Hypothalamus (tissue), 51 donors: ENCODE results near the gene SLC41A3.
A peak's percentile ranks its signal among the peaks of the same experiment; 100 is the strongest.
"Not testable (repeated sequence)": the region's sequence is repeated elsewhere in the genome, so short reads cannot be mapped to it uniquely, and the experiment has no call there.

ENCODE experiments used
- DNase-seq, 51 donors: peaks; one replicate each; lab custom pipeline; 2025; lab: John Stamatoyannopoulos, UW

The SLC41A3 gene

DNA sequence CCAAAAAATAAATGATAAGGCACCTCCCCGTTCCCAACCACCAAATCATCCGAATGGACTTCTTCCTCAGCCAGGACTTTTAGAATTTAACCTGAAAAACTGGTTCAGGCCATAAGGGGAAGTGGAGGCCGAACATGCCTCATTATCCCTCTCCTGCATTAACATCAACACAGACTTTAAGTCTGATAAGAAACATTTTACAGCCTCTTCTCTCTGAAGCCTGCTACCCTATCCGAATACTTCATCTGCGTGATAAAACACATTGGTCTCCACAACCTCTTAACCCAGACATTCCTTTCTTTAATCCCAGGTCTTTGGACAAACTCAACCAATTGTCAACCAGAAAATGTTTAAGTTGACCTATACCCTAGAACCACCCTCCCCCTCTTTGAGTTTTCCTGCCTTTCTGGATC is 850 bp upstream of the SLC41A3 start:
- no peak for DNase-seq

DNA sequence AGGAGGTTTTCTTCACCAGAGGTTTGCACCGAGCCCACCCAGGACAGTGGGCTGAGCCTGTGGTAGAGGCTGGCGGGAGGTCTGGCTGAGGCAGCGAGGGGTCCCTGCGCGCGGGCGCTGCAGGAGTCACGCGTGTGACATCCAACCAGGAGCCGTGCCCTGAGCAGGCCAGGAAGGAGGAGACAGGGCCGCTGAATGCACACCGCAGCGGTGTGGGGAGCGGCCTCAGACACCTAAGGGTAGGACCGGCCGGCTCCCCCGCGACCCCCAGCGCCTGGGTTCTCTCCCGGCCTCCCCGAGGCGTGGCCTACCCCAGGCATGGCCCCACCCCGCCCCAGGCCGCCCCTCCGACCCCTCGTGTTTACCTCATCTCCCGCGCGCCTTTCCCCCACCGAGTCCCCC is 412 bp downstream of the SLC41A3 start:
- peak in 7 of 51 donors; percentile 28 to 67 (median 52) for DNase-seq

DNA sequence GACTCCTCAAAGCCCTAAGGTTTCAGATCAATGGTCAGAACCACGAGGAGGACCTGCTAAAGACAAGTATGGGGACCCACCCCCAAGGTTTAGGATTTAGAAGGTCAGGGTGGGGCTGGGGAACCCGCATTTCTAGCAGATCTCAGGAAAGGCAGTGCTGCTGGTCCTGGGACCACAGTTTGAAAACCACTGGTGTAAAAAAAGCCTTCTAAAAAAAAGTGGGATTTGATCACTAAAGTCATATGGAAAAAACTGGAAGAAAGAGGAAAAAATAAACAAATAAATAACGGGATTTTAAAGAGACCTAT is 832 bp downstream of the SLC41A3 start:
- no peak for DNase-seq

- DNase-seq, result no peak
Measured at GRCh38 chr3:126082362-126083137, 1.4 kb downstream of the SLC41A3 start.

GRCh38 chr3:126081618-126082361 is 2.1 kb downstream of the SLC41A3 start:
- DNase-seq, result no peak

DNA sequence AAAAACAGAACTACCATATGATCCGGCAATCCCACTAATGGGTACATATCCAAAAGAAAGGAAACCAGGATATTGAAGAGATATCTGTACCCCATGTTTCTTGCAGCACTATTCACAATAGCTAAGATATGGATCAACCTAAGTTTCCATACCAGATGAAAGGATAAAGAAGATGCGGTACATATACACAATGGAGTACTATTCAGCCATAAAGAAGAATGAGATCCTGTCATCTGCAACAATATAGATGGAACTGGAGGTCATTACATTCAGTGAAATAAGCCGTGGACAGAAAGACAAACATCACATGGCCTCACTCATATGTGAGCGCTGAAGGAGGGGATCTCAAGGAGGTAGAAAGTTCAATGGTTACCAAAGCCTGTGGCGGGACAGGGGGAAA is 3.0 kb downstream of the SLC41A3 start:
- no peak for DNase-seq

DNA sequence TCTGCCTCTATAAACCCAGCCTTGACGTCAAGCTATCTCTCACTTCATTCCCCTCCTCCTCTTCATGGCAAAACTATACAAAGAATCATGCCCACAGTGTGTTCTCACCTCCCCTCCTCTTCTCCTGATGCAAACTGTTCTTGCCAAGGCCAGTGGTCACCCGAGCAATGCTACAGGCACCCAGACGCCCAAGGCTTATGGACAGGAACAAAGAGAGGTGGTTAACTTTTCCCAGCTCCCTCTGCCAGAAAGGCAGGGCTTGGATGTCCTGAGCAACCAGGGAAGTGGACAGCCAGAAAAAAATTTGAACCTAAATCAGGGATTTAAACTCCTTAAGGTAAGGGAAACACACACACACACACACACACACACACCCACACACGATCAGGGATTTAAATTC is 5.1 kb downstream of the SLC41A3 start:
- no peak for DNase-seq

GRCh38 chr3:126077754-126078153 is 6.2 kb downstream of the SLC41A3 start:
- DNase-seq, result no peak

DNA sequence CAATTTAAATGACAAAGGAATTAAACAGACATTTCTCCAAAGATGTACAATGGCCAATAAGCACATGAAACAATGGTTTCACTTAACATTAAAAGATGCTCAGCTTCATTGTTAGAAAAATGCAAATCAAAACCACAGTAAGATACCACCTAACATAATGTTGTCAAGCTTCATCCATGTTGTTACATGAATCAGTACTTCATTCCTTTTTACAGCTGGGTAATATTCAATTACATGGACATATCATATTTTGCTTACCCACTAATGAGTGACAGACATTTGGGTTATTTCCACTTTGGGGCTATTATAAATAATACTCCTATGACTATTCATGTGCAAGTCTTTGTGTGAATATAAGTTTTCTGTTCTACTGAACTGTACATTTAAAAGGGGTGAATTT is 7.8 kb downstream of the SLC41A3 start:
- no peak for DNase-seq

- no peak for DNase-seq
Measured at GRCh38 chr3:126070146-126070545, 13.8 kb downstream of the SLC41A3 start.

- no peak for DNase-seq
Measured at GRCh38 chr3:126067959-126068358, 16.0 kb downstream of the SLC41A3 start.

GRCh38 chr3:126066676-126067075 is 17.2 kb downstream of the SLC41A3 start:
- DNase-seq, result not testable (repeated sequence)

DNA sequence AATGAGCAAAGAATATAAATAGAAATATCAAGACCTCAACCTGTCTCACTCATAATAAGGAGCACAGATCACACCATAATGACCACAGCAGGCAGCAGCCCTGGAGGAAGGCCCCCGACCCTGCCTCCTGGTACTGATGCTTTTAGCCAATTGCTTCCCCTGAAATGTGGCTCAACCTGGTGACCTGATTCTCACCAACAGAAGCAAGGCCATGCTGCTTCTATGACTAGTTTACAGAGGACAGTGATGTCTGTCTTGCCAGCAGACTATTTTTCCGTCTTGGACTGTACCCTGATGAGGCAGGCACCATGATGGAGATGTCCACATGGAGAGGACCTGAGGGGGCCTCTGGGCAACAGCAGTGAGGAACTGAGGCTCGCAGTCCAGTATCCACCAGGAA is 18.0 kb downstream of the SLC41A3 start:
- no peak for DNase-seq

DNA sequence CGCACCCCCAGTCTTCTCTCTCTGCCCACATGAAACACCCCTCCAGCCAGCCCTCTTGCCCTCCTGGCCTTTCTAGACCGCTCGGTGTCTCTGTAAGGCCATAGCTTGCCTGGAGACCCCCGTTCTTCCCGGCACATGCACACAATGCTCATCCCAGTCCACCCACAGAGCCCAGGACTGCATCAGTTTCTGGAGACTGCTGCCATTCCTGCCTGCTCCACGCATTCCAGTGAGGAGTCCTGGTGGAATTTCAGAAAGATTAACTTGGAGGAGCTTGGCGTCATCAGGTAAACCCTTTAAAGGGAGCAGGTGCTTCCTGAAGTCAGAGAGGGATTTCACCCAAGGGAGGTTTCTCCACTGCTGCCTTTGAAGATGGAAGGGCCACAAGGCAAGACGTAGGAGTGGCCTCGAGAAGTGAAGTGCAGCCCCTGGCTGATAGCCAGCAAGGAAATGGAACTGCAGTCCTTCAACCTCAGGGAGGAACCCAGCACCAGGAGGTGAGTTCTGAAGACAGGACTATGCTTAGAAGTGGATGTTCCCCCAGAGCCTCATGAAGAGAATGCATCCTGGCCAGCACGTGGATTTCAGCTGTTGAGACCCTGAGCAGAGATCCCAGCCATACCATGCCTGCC is 19.2 kb downstream of the SLC41A3 start:
- DNase-seq, result no peak

GRCh38 chr3:126063358-126063965 is 20.5 kb downstream of the SLC41A3 start:
- no peak for DNase-seq

- no peak for DNase-seq
Measured at GRCh38 chr3:126061301-126062032, 22.5 kb downstream of the SLC41A3 start.

DNA sequence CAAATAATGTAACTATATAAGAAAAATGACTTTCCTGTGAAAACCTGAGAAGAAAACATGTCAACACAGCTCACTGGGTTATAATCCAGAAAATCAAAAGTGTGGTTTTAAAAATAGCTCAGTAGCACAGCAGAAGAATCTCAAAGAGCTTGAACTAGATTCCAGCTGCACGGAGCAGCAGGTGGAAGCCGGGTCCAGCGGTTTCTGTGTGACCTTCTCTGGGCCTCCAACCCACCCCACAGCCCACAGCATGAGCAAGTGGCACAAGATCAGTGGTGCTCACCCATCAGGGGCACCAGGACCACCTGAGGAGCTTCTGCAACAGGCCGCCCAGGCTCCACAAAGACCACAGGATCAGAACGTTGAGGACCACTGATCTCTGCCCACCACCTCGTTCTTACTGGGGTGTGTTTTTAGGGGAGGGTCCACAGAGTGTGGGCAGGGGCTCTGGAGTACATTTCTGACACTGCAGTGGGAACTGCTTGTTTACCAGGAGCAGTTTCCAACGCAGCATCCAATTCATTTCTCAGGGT is 23.2 kb downstream of the SLC41A3 start:
- no peak for DNase-seq

DNA sequence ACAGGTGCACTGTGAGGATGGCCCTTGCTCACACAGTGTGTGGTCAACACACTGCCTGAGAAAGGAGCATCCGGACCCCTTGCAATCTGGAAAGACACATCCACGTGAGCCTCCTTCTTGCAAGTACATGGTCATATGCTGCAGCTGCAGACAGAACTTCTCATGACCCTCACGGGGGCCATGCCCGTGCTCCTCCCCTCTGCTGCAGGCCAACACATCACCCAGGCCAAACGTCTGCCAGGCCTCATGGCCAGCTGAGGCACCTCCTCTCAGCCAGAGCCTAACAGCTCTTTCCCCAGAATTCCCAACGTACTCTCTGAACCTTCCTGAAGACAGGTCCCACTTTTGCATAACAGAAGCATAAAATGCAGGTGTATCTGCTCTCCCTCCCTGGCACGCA is 25.3 kb downstream of the SLC41A3 start:
- DNase-seq, result no peak

- DNase-seq, result no peak
Measured at GRCh38 chr3:126057936-126058335, 26.0 kb downstream of the SLC41A3 start.

DNA sequence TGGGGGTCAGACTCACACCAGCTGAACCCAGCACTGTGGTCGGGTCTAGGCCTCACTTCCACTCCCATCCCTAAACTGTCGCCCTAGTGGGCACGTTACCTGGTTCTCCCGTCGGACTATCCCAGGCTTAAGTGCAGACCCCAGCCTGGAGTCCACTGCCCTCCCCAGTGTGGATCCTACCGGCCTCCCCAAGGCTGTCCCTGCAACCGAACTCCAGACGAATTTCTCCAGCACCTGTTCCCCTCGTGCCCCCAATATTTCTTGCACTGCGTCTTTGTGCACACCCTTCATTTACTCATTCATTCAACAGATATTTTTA is 26.5 kb downstream of the SLC41A3 start:
- DNase-seq, result no peak
